Inflammatory macrophage treated with lipopolysaccharide for 4 hours (primary cell): ENCODE results near the gene TRERF1.
A peak's percentile ranks its signal among the peaks of the same experiment; 100 is the strongest.

ENCODE experiments used
- DNase-seq: peaks from one replicate; pipeline ENCODE4 v3.0.0-alpha.2; 2020

TRERF1 gene

GRCh38 chr6:42424906-42425474 lies 26.7 kb downstream of the TRERF1 start:
- DNase-seq, result no peak

- no peak for DNase-seq
Measured at GRCh38 chr6:42423244-42423643, 28.5 kb downstream of the TRERF1 start.

- DNase-seq, result no peak
Measured at GRCh38 chr6:42420741-42421140, 31.0 kb downstream of the TRERF1 start.

GRCh38 chr6:42419490-42420280 lies 32.0 kb downstream of the TRERF1 start:
- DNase-seq, result no peak

GRCh38 chr6:42418724-42419123 lies 33.0 kb downstream of the TRERF1 start:
- DNase-seq, result no peak

- no peak for DNase-seq
Measured at GRCh38 chr6:42417641-42418112, 34.0 kb downstream of the TRERF1 start.

- peak; percentile 44 for DNase-seq
Measured at GRCh38 chr6:42411406-42411805, 40.3 kb downstream of the TRERF1 start.

GRCh38 chr6:42410861-42411260 lies 40.9 kb downstream of the TRERF1 start:
- DNase-seq, result no peak

- peak; percentile 52 for DNase-seq
Measured at GRCh38 chr6:42409581-42409980, 42.1 kb downstream of the TRERF1 start.

- peak; percentile 85 for DNase-seq
Measured at GRCh38 chr6:42407379-42407778, 44.3 kb downstream of the TRERF1 start.

- no peak for DNase-seq
Measured at GRCh38 chr6:42406306-42407280, 45.1 kb downstream of the TRERF1 start.

GRCh38 chr6:42405021-42405420 lies 46.7 kb downstream of the TRERF1 start:
- DNase-seq, result no peak

- peak; percentile 61 for DNase-seq
Measured at GRCh38 chr6:42404484-42404883, 47.2 kb downstream of the TRERF1 start.

GRCh38 chr6:42403831-42404230 lies 47.9 kb downstream of the TRERF1 start:
- no peak for DNase-seq

- DNase-seq, result no peak
Measured at GRCh38 chr6:42403421-42403820, 48.3 kb downstream of the TRERF1 start.

GRCh38 chr6:42402184-42402583 lies 49.5 kb downstream of the TRERF1 start:
- peak; percentile 17 for DNase-seq

GRCh38 chr6:42401613-42401951 lies 50.1 kb downstream of the TRERF1 start:
- no peak for DNase-seq

- DNase-seq, result no peak
Measured at GRCh38 chr6:42400886-42401612, 50.7 kb downstream of the TRERF1 start.

GRCh38 chr6:42400061-42400760 lies 51.5 kb downstream of the TRERF1 start:
- DNase-seq, result no peak

- DNase-seq, result no peak
Measured at GRCh38 chr6:42396720-42397119, 55.0 kb downstream of the TRERF1 start.

- peak; percentile 68 for DNase-seq
Measured at GRCh38 chr6:42394881-42395620, 56.7 kb downstream of the TRERF1 start.
